Measurements from ENCODE around the gene EFCAB8. TPM values are rescaled to one million over a fixed set of nuclear protein-coding genes. Genes with fewer than 3 reads are reported as not detected.

Gene EFCAB8
- total and polyA plus RNA-seq, 4 donors = 0.08 to 0.83 (median 0.46) TPM

DNA sequence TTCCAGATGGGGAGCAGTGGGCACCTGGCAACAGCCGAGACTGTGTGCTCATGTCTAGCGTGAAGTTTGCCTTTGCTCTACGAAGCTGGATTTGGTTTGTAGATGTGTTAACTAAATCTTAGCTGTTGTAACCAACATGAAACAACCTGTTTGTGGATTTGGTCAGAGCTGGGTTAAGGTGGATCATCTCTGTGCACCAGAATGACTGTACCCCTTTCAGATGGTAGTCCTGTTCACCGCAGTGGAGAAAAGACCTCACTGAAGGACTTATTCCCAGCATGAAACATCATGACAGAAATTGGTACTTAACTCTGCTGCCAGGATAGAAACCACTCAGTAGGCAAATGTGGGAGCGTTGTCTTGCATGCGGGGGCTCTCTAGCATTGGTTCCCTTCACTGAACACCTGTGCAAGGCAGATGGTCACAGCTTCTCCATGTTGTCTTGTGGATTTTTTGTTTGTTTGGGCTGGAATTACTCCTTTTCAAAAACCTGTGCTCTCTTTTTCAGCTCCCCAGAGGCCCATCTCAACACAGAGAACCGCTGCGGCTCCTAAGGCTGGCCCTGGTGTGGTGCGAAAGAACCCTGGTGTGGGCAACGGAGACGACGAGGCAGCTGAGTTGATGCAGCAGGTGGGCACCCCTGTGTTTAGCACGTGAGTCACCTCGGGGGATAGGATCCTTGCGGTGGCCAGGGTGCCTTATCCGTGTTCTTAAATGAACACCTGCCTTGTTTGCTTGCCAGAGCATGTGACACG is 19.3 kb upstream of the EFCAB8 start:
- Histone ChIP-seq H3K4me1 (ENCODE audit: control insufficient read depth in 5 of 5, insufficient read depth in 5 of 5, low read length in 5 of 5) (peaks cover 0 to 2% (median 0%) of the 10 kb centered on the region in 5 donors), H3K36me3 (ENCODE audit: control insufficient read depth in 4 of 4, insufficient read depth in 4 of 4, low read length in 4 of 4) (peaks cover 27 to 45% (median 42%) of the 10 kb centered on the region in 4 donors), H3K27ac (ENCODE audit: low read depth in 1 of 2, low read length in 1 of 2) (no peak overlapping the region), H3K9ac (ENCODE audit: insufficient read depth in 1 of 2, low read length in 2 of 2) (no peak overlapping the region), H3K9me3 (ENCODE audit: control insufficient read depth in 4 of 4, insufficient read depth in 3 of 4, low read length in 3 of 4) (no peaks in the 10 kb centered on the region), H3K4me3 (no peak overlapping the region), H3K27me3 (ENCODE audit: control insufficient read depth in 3 of 3, insufficient read depth in 3 of 3, low read length in 2 of 3) (no peaks in the 10 kb centered on the region)
- TF ChIP-seq, protein P1, sequence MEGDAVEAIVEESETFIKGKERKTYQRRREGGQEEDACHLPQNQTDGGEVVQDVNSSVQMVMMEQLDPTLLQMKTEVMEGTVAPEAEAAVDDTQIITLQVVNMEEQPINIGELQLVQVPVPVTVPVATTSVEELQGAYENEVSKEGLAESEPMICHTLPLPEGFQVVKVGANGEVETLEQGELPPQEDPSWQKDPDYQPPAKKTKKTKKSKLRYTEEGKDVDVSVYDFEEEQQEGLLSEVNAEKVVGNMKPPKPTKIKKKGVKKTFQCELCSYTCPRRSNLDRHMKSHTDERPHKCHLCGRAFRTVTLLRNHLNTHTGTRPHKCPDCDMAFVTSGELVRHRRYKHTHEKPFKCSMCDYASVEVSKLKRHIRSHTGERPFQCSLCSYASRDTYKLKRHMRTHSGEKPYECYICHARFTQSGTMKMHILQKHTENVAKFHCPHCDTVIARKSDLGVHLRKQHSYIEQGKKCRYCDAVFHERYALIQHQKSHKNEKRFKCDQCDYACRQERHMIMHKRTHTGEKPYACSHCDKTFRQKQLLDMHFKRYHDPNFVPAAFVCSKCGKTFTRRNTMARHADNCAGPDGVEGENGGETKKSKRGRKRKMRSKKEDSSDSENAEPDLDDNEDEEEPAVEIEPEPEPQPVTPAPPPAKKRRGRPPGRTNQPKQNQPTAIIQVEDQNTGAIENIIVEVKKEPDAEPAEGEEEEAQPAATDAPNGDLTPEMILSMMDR (IDR thresholded peaks at IDR 0.05; ENCODE audit: control extremely low read depth, extremely low read depth) = no peak
- DNase-seq = no peak
- 93% methylated on average over 17 of the region's 17 CpGs for WGBS, 2 donors
- ATAC-seq (ENCODE audit: insufficient read depth, low FRiP score) = no peak

DNA sequence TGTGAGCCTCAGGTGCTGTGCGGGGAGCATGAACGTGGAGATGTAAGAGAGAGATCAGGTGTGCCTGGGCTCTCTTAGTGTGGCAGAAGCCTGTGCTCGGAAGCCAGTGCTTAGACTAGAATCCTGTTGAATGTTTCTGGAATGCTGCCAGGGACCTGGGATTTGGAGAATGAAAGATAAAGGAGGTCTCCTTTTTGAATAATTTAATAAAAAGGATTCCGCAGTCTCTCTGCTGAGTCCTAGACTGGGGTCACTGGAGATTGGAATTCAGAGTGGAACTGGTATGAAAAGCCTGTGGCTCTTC is 18.8 kb upstream of the EFCAB8 start:
- no peak overlapping the region for H3K4me3 ChIP-seq
- no peak overlapping the region for H3K27ac ChIP-seq (ENCODE audit: low read depth in 1 of 2, low read length in 1 of 2)
- H3K36me3 ChIP-seq (ENCODE audit: control insufficient read depth in 4 of 4, insufficient read depth in 4 of 4, low read length in 4 of 4) = peaks cover 27 to 49% (median 40%) of the 10 kb centered on the region in 4 donors

DNA sequence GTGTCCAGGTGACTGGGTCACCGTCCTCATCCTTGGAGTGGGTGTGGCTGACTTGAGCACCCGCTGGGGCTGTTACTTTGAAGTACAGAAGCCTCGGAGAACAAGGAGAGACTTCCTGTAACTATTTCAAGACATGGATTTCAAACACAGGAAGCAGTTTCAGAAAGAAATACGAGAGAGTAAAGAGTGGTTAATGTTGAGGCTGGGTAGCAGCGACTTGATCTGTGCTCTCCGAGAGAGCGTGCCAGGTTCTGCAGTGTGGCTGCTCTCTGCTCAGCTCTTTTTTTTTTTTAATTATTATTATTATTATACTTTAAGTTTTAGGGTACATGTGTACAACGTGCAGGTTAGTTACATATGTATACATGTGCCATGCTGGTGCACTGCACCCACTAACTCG is 17.5 kb upstream of the EFCAB8 start:
- Histone ChIP-seq H3K9ac (ENCODE audit: insufficient read depth in 1 of 2, low read length in 2 of 2) (no peak overlapping the region), H3K9me3 (ENCODE audit: control insufficient read depth in 4 of 4, insufficient read depth in 3 of 4, low read length in 3 of 4) (no peaks in the 10 kb centered on the region), H3K27me3 (ENCODE audit: control insufficient read depth in 3 of 3, insufficient read depth in 3 of 3, low read length in 2 of 3) (no peaks in the 10 kb centered on the region), H3K36me3 (ENCODE audit: control insufficient read depth in 4 of 4, insufficient read depth in 4 of 4, low read length in 4 of 4) (peaks cover 27 to 48% (median 38%) of the 10 kb centered on the region in 4 donors), H3K4me3 (no peak overlapping the region), H3K27ac (ENCODE audit: low read depth in 1 of 2, low read length in 1 of 2) (no peak overlapping the region), H3K4me1 (ENCODE audit: control insufficient read depth in 5 of 5, insufficient read depth in 5 of 5, low read length in 5 of 5) (peaks cover 0 to 2% (median 0%) of the 10 kb centered on the region in 5 donors)
- 33 to 39% methylated on average over 8 to 9 of the region's 9 CpGs for WGBS, 2 donors
- no peak for ATAC-seq (ENCODE audit: insufficient read depth, low FRiP score)
- TF ChIP-seq, protein P1 (IDR thresholded peaks at IDR 0.05; ENCODE audit: control extremely low read depth, extremely low read depth) = no peak
- DNase-seq = no peak

More for the DNA sequence above, 18.8 kb upstream of the EFCAB8 start:
- Histone ChIP-seq H3K9me3 (ENCODE audit: control insufficient read depth in 4 of 4, insufficient read depth in 3 of 4, low read length in 3 of 4) (no peaks in the 10 kb centered on the region), H3K9ac (ENCODE audit: insufficient read depth in 1 of 2, low read length in 2 of 2) (no peak overlapping the region), H3K4me1 (ENCODE audit: control insufficient read depth in 5 of 5, insufficient read depth in 5 of 5, low read length in 5 of 5) (peaks cover 0 to 2% (median 0%) of the 10 kb centered on the region in 5 donors), H3K27me3 (ENCODE audit: control insufficient read depth in 3 of 3, insufficient read depth in 3 of 3, low read length in 2 of 3) (no peaks in the 10 kb centered on the region)
- no peak for DNase-seq
- TF ChIP-seq, protein P1 (IDR thresholded peaks at IDR 0.05; ENCODE audit: control extremely low read depth, extremely low read depth) = no peak
- WGBS, 2 donors = 90 to 93% methylated on average over 4 of the region's 4 CpGs
- ATAC-seq (ENCODE audit: insufficient read depth, low FRiP score) = no peak
